GM21360 (cell line): ENCODE results near the gene LRRC66.
A peak's percentile ranks its signal among the peaks of the same experiment; 100 is the strongest.

Source experiments
- ATAC-seq: cut with Tn5 transposase; IDR thresholded peaks from one replicate; pipeline ENCODE4 v1.9.1; 2021; ENCODE audit warnings: mild to moderate bottlenecking, moderate library complexity; ENCODE audit not compliant: unreplicated experiment

LRRC66 gene

GRCh38 chr4:52019936-52020657 is at the start of gene LRRC66:
Gene LRRC66, minus strand, starts transcription at chr4:52020363. Its CDS starts 2,750 bp downstream, at chr4:52017613.
- no peak for ATAC-seq

- no peak for ATAC-seq
Measured at GRCh38 chr4:52069571-52069970, 49.4 kb upstream of the LRRC66 start.

GRCh38 chr4:52059372-52059771 is 39.2 kb upstream of the LRRC66 start:
- no peak for ATAC-seq

DNA sequence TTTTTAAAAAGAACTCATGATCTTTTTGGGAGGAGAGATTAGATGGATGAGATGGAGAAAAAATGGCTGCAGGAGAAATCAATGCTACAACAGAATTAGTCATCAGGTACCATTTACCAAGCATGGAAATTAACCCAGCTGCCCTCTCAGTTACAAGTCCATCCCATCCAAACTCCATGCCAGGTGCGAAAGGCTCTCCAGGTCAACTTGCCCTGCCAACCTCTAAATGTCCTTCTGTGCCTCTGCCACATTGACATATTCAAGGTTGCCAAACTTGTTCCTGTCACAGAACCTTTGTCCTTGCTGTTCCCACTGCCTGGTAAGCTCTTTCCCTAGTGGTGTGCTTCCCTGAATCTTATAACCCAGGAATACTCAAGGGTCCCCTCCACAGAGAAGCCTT is 38.1 kb upstream of the LRRC66 start:
- ATAC-seq = no peak

DNA sequence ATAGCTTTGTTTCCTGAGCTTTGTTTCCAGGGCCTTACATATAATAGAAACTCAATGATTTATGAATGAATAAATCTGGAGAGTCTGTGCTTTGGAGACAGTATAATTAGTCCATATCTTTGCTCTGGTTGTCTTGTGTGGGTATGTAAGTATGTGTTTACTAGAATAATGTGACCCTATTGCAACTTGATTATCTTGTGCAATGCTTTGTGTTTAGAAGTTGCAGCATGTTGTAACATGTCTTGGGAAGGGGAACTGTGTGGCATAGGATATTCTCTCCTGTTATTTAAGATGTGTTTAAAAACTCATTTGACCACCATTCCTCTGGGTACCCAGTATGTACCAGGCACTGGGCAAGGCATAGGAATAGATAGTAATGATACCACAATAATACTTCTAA is 37.0 kb upstream of the LRRC66 start:
- ATAC-seq = no peak

DNA sequence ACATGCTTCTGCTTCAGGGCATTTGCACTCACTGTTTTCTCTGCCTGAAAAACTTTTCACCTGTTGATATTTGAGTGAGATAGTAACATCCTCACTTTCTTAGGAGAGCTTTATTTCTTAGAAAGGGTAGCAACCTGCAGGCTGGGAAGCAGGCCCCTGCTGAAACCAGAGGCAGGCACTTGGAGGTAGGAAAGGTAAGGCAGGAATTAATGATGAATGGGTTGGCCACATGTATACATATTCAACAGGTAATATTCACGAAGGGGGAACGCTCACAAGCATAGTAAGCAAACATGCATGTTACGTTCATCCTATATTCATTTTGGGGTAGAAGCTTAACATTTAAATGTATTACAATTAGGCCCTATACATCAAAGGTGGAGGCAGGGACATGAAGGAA is 34.1 kb upstream of the LRRC66 start:
- no peak for ATAC-seq

GRCh38 chr4:52052475-52052780 is 32.3 kb upstream of the LRRC66 start:
- peak; percentile 64 for ATAC-seq

- peak; percentile 64 for ATAC-seq
Measured at GRCh38 chr4:52051615-52052474, 31.7 kb upstream of the LRRC66 start.

DNA sequence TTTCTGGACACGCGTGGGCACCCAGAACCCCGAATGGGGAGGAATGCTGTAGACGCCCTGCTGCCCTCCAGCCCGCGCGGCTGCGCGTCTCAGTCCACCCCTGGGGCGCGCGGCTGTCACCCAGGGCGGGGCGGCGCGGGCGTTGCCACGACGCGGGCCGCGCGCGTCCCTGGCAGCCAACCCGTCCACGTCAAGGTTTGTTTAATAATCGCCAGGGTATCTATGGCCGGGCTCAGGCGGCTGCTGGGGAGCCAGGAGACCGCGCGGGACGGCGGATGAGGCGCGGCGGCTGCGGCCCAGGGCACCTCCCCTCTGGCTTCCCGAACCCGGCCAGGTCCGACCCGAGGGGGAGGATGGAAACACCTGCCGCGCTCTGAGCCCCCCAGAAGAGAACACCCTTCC is 31.1 kb upstream of the LRRC66 start, which contains the start of gene SPATA18:
TSS of gene SPATA18 (plus strand) at position 92 of the 402 bp plus-strand sequence. CDS start 401 bp downstream, outside the sequence.
- ATAC-seq = peak; percentile 47

- ATAC-seq = no peak
Measured at GRCh38 chr4:52049266-52049665, 29.1 kb upstream of the LRRC66 start.

- ATAC-seq = no peak
Measured at GRCh38 chr4:52045028-52045427, 24.9 kb upstream of the LRRC66 start.

DNA sequence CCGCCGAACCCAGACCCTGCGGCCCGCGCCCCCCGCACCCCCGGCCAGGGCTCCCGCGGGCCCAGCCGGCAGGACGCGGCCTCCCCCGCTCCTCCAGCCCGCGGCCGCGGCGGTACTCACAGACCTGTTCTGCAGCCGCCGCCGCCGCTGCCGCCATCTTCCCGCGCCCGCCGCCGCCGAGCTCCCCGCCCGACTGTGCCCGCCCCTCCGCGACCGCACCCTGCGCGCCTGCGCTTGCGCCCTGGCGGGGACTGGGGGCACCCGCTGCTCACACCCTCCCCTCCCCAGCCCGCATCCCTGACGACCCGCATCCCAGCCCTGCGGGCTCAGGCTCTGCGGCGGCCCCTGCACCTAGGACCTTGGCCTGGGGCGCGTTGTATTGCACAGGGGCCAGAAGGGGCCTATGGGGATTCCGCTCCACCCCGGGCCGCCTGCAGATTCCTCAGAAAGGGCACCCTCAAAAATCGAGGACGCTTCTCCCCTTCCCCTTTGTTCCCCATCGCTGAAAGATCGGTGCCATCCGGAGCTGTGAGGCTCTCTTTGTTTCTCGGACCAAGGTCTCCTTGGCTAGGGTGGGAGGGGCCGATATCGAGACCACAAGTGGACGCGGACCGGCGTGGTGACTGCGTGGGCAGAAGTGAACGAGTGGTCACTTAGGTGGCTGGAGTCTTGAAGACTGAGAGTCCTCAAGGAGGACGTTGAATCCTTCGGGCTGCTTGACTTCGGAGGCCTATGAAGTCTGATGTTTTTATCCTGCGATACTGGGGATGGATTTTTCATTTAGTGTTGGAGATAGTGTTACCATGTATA is 18.1 kb upstream of the LRRC66 start, which contains the start of gene SGCB:
TSS of gene SGCB (minus strand) at position 197 of the 810 bp plus-strand sequence. CDS start at position 157, 40 bp downstream.
- ATAC-seq = peak; percentile 92

GRCh38 chr4:52037689-52038102 is 17.5 kb upstream of the LRRC66 start:
- ATAC-seq = peak; percentile 48

DNA sequence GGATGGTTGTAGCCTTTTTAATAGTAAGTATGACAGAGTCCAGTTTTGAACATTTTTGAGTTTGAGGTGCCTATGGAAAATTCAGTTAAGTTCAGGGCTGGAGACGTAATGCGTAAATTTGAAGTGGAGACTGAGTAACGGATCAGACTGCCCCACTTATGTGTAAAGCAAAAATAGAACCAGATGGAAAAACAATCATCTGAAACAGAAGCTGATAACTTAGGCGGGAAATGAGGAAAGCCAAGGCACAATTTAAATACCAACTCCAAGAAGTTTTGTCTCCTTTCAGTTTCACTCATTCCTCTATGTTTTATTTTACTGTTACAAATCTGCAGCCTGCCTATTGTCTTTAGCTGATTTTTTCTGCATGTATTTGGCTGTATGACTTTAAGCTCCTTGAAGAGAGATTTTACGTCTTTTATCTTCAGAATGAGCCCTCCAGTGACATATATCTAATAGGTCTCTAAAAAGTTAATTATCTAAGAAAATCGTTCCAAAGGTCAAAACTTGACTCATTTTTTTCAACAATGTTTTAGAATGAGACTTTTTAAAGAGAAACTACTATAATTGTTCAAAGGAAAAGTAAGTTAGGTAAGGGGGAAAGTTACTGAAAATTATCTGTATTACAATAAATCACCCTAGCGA is 16.8 kb upstream of the LRRC66 start:
- no peak for ATAC-seq

- no peak for ATAC-seq
Measured at GRCh38 chr4:52035190-52035589, 15.0 kb upstream of the LRRC66 start.

DNA sequence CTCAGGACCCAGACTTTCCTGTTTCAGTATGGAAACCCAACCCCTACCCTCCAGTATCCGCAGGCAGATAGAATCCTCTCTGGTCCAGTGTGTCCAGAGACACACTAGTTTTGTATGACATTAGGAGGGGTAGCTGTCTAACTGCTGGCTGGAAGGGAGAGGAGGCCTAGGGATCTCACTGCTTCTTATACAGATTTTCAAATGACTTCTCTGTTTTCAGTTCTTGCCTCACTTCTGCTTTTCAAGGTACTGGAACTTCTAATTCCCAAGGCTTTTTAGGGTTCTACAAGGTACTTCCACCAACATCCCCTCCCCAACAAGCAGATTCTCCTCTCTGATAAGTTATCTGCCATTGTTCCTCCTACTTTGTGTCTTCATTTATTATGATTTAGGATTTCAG is 11.8 kb upstream of the LRRC66 start:
- no peak for ATAC-seq

GRCh38 chr4:52028970-52029369 is 8.8 kb upstream of the LRRC66 start:
- no peak for ATAC-seq

DNA sequence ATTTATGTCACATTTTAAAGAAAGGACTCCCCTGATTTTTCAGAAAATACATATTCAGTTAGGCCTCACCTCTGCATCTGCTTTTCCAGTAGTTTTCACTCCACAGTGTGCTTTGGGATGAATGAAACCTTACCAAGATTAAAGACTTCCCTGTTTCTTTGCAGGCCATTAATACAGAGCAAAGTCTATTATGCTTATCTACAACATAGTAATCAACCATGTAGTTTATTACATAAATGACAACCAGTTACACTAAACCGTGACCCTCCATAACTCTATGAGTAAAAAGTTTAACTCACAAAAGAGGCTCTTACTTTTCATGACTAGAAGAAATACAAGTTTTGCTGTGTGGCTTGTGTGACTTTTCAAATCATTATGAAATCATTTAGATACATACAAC is 2.3 kb downstream of the LRRC66 start:
- no peak for ATAC-seq

- no peak for ATAC-seq
Measured at GRCh38 chr4:52016981-52017380, 3.2 kb downstream of the LRRC66 start.

DNA sequence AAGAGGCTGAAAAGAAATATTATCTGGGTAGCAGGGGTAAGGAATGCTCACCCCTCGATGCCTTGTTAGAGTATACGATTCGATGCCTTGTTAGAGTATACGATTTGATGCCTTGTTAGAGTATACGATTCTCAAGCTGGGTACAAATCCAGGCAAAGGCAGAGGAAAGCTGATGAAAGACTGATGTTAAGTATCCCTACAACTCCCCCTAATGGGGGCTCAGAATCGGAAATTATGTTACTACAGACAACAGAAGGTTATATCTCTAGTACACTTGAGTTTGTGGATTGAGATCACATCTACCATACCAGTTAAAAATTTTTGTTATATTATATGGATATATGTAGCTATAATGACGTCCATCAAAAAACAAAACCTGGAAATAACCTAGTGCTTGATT is 4.8 kb downstream of the LRRC66 start:
- no peak for ATAC-seq

- no peak for ATAC-seq
Measured at GRCh38 chr4:52014903-52015302, 5.3 kb downstream of the LRRC66 start.
